Fibroblast of lung (primary cell): ENCODE results near the gene MAPK8. TPM values are rescaled to one million over a fixed set of nuclear protein-coding genes. Genes with fewer than 3 reads are reported as not detected.

Source experiments
- DNase-seq, 2 donors: peaks; one replicate each; pipeline versions ENCODE4 v3.0.0 to v3.0.0-alpha.2; 2010; ENCODE audit warnings: low read depth in 2 of 2
- H2AFZ ChIP-seq: 2 replicates; pipeline ENCODE4 v1.5.1; 2012; ENCODE audit warnings: low read length, control low read depth, inconsistent platforms
- H3K27ac ChIP-seq: 2 replicates; pipeline ENCODE4 v1.5.1; 2011; ENCODE audit warnings: low read length, control low read depth; ENCODE audit not compliant: insufficient read depth
- H3K27me3 ChIP-seq: 2 replicates; pipeline ENCODE4 v1.5.1; 2011; ENCODE audit warnings: mild to moderate bottlenecking, low read length; ENCODE audit not compliant: control insufficient read depth, insufficient read depth
- H3K36me3 ChIP-seq: 2 replicates; pipeline ENCODE4 v1.5.1; 2011; ENCODE audit warnings: low read length; ENCODE audit not compliant: control insufficient read depth, insufficient read depth
- H3K4me1 ChIP-seq: 2 replicates; pipeline ENCODE4 v1.5.1; 2011; ENCODE audit warnings: low read length; ENCODE audit not compliant: control insufficient read depth, insufficient read depth; ENCODE audit errors: extremely low read depth
- H3K4me2 ChIP-seq: 2 replicates; pipeline ENCODE4 v1.5.1; 2011; ENCODE audit warnings: low read length, control low read depth; ENCODE audit not compliant: insufficient read depth; ENCODE audit errors: extremely low read depth
- H3K4me3 ChIP-seq, 4 experiments: fragments of 200-600 bp in 1 of 4; sonication (generic) in 1 of 4; replicated peaks in 1 of 4; 2 replicates each; pipeline ENCODE4 v1.5.1; 2011 to 2016; ENCODE audit warnings: low read length in 4 of 4, low read depth in 3 of 4, mild to moderate bottlenecking in 3 of 4, control low read depth in 2 of 4, inconsistent platforms in 1 of 4, mixed read lengths in 1 of 4; ENCODE audit not compliant: insufficient read depth in 1 of 4; ENCODE audit errors: control extremely low read depth in 1 of 4
- H3K79me2 ChIP-seq: 2 replicates; pipeline ENCODE4 v1.5.1; 2012; ENCODE audit warnings: mild to moderate bottlenecking, low read length, inconsistent platforms; ENCODE audit not compliant: control insufficient read depth, insufficient read depth
- H3K9ac ChIP-seq: 2 replicates; pipeline ENCODE4 v1.5.1; 2011; ENCODE audit warnings: mild to moderate bottlenecking, low read length, control low read depth; ENCODE audit not compliant: insufficient read depth
- H3K9me3 ChIP-seq: 2 replicates; pipeline ENCODE4 v1.5.1; 2012; ENCODE audit warnings: low read depth, low read length; ENCODE audit not compliant: control insufficient read depth, insufficient read depth
- H4K20me1 ChIP-seq: 2 replicates; pipeline ENCODE4 v1.5.1; 2011; ENCODE audit warnings: low read length; ENCODE audit not compliant: control insufficient read depth, insufficient read depth; ENCODE audit errors: extremely low read depth
- CTCF ChIP-seq, 2 donors: IDR thresholded peaks in 1 of 2; conservative IDR thresholded peaks in 1 of 2; 1 replicate in 1 of 2; 2 replicates in 1 of 2; pipeline ENCODE4 v1.5.1; 2011 to 2012; ENCODE audit warnings: low read length in 2 of 2, control low read depth in 1 of 2, inconsistent platforms in 1 of 2, low read depth in 1 of 2, mild to moderate bottlenecking in 1 of 2
- EZH2 ChIP-seq: IDR thresholded peaks from 2 replicates; pipeline ENCODE4 v1.5.1; 2012; ENCODE audit warnings: low read length, control low read depth, mild to moderate bottlenecking; ENCODE audit errors: missing control alignments
- polyA plus RNA-seq, 2 donors: library from polyadenylated mRNA; depleted of rRNA in 1 of 2; stranded (reverse) in 1 of 2; unstranded in 1 of 2; fragments of >200 nt; gene quantifications; 2 replicates each; pipeline ENCODE4 v1.2.1, GENCODE V29; 2011 to 2012; ENCODE audit warnings: missing spikeins in 1 of 2
- total RNA-seq: library from RNA; depleted of rRNA; stranded (reverse); fragments of >200 nt; gene quantifications from 2 replicates; pipeline ENCODE4 v1.2.1, GENCODE V29; 2014

The MAPK8 gene
- total and polyA plus RNA-seq, 2 donors (not counting 1 experiment from before 2014, with no cell fraction given): 29.4 to 53.7 TPM

- H3K4me3 ChIP-seq: peak overlapping the region; percentile 79 to 86 (median 84)
- no peaks in the 10 kb centered on the region for H4K20me1 ChIP-seq
- TF ChIP-seq EZH2: no peak
- TF ChIP-seq CTCF (conservative IDR thresholded peaks at IDR 0.05 in 1 of 2, IDR thresholded peaks at IDR 0.05 in 1 of 2; ENCODE audit: low read depth in 1 of 2, low read length in 2 of 2): no peak
- H3K9me3 ChIP-seq: no peaks in the 10 kb centered on the region
- peak overlapping the region; percentile 83 for H3K4me2 ChIP-seq
- H3K27me3 ChIP-seq: peaks cover 7% of the 10 kb centered on the region
- H3K27ac ChIP-seq: peak overlapping the region; percentile 85
- H3K79me2 ChIP-seq: peaks cover 54% of the 10 kb centered on the region
- H3K9ac ChIP-seq: no peak overlapping the region
- DNase-seq: no peak
- H3K36me3 ChIP-seq: no peaks in the 10 kb centered on the region
- H2AFZ ChIP-seq: no peak overlapping the region
- H3K4me1 ChIP-seq: peaks cover 5% of the 10 kb centered on the region
Measured at GRCh38 chr10:48307711-48308018, 1.2 kb downstream of the MAPK8 start.

GRCh38 chr10:48309711-48310226 lies 3.3 kb downstream of the MAPK8 start:
- Histone ChIP-seq H2AFZ (no peak overlapping the region), H3K4me1 (peaks cover 5% of the 10 kb centered on the region), H3K27ac (peak overlapping the region; percentile 31), H3K4me3 (no peak overlapping the region), H4K20me1 (no peaks in the 10 kb centered on the region), H3K9me3 (no peaks in the 10 kb centered on the region), H3K9ac (no peak overlapping the region), H3K36me3 (no peaks in the 10 kb centered on the region), H3K4me2 (peak overlapping the region; percentile 54), H3K79me2 (peaks cover 72% of the 10 kb centered on the region), H3K27me3 (peaks cover 1% of the 10 kb centered on the region)
- DNase-seq: peak; percentile 21 to 88
- TF ChIP-seq EZH2 (no peak), CTCF (conservative IDR thresholded peaks at IDR 0.05 in 1 of 2, IDR thresholded peaks at IDR 0.05 in 1 of 2; ENCODE audit: low read depth in 1 of 2, low read length in 2 of 2) (no peak)

GRCh38 chr10:48314107-48314506 lies 7.6 kb downstream of the MAPK8 start:
- Histone ChIP-seq H3K36me3 (no peaks in the 10 kb centered on the region), H4K20me1 (no peaks in the 10 kb centered on the region), H3K9me3 (no peaks in the 10 kb centered on the region), H3K79me2 (peaks cover 86% of the 10 kb centered on the region), H2AFZ (no peak overlapping the region), H3K4me3 (no peak overlapping the region), H3K4me1 (peaks cover 5% of the 10 kb centered on the region), H3K9ac (no peak overlapping the region), H3K27ac (no peak overlapping the region), H3K27me3 (no peaks in the 10 kb centered on the region), H3K4me2 (no peak overlapping the region)
- DNase-seq: no peak
- no peak for TF ChIP-seq CTCF (conservative IDR thresholded peaks at IDR 0.05 in 1 of 2, IDR thresholded peaks at IDR 0.05 in 1 of 2; ENCODE audit: low read depth in 1 of 2, low read length in 2 of 2)
- no peak for TF ChIP-seq EZH2
